ENCODE results near the gene SDCCAG8.

The SDCCAG8 gene

DNA sequence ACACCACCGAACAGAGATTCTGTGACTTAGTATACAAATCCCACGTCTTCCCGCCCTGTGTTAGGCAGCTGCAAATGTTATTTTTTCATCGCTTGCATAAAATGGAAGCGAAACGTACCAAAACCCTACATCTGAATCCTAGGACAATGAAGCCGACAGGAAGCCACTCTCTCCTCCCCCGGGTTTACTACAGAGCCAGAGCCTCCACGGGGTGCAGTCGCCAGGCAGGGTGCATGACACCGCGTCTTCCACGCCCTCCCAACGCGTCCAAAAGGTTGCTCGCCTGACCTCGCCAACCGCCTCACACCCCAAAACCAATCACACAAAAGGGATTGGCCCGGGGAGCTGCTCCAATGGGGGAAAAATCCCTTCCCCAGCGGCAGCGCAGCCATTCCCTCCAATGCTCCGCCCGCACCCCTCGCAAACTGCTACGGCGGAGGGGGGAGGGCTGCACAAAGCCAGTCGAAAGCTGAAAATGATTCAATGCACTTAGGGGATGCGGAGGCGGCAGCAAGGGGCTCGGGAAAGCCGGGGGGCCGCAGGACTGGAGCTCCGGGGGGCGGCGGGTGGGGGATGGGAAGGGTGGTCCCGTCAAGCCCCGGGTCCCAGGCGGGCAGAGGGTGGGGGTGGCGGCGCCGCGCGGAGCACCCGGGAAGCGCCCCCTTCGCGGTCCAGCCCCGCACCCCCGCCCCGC lies 1.5 kb upstream of the SDCCAG8 start:
- DNase-seq (ENCODE audit: low read depth), result peak; percentile 77

DNA sequence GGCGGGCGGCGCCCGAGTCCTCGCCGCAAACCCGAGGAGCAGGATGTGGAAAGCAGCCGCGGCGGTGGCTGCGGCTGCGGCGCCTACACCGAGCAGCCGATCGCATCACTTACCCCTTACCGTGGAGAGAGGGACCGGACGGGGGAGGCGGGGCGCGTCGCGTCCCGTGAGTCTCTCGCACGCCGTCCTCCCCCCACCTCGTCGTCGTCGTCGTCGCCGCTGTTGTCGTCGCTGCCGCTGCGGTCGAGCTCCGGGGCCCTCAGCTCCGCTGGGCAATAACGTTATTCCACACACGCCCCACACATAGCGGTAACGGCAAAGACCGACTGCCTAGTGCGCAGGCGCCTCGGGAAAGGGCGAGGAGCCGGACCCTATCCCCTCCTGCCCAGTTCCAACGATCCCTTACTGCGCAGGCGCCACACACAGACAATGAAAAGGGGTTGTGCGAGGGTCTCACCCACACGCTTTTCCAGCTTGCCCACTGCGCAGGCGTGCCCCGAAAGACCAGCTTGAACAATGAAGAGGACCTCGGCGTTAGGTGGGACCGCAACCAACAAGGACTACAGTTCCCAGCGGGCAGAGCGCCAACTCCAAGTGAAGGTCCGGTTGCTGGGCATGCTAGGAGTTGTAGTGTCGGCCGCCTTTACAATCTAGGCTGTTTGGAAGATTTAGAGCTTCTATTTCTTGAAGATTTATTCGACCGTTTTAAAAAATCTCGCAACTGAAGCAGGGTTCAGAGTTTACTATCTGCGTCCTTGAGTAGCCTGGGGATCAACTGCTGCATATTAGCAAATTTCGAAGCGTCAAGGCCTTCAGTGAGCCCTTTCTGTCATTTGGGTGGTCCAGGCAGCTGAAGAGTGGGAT lies 682 bp upstream of the SDCCAG8 start, which contains the start of gene CEP170:
Gene CEP170 (minus strand): TSS at position 355 of the 864 bp plus-strand sequence. CDS start 30,001 bp downstream, outside the sequence.
- peak; percentile 96 for DNase-seq (ENCODE audit: low read depth)

GRCh38 chr1:243256590-243256989 lies 749 bp downstream of the SDCCAG8 start:
- DNase-seq (ENCODE audit: low read depth), result no peak

DNA sequence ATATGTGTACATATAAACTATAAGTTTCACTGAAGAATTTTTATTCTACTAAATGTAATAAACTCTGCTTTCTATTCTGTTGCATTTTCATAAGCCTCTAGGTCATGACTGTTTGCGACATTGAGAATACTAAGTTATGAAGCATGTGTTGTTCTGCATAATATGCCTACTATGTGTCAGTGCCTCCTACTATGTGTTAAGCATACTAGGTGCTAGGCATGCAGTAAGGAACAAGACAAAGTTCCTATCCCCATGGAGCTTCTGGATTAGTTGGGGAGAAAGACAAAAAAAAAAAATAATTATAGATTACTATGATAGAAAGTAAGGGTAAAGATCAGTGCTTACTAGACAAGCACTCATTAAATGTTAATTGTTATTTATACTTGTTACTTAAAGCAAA lies 1.3 kb downstream of the SDCCAG8 start:
- DNase-seq (ENCODE audit: low read depth), result no peak

DNA sequence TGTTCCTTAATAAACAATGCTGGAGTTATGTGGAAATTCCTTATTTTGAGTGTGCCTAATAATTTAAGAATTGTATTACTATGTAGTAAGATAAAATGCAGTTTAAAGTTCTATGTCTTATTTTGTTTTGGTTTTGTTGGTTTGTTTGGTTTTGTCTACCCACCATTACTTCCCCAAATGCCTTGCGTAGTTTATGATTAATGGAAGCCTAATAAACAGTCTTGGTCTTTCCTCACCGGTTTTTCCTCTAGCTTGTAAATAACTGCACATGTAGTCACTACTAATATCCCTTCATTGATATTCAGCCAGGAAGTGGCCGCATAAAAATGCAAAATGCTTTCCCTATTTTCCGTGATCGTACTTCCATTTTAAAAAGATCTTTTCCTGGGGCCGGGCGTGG lies 2.9 kb downstream of the SDCCAG8 start:
- no peak for DNase-seq (ENCODE audit: low read depth)

- DNase-seq (ENCODE audit: low read depth), result no peak
Observed at GRCh38 chr1:243260221-243260880, 4.5 kb downstream of the SDCCAG8 start.

- DNase-seq (ENCODE audit: low read depth), result no peak
Observed at GRCh38 chr1:243261390-243261789, 5.5 kb downstream of the SDCCAG8 start.

GRCh38 chr1:243264717-243265116 lies 8.9 kb downstream of the SDCCAG8 start:
- DNase-seq (ENCODE audit: low read depth), result peak; percentile 84

GRCh38 chr1:243266231-243266630 lies 10.4 kb downstream of the SDCCAG8 start:
- peak; percentile 59 for DNase-seq (ENCODE audit: low read depth)

- no peak for DNase-seq (ENCODE audit: low read depth)
Observed at GRCh38 chr1:243267471-243267880, 11.6 kb downstream of the SDCCAG8 start.

DNA sequence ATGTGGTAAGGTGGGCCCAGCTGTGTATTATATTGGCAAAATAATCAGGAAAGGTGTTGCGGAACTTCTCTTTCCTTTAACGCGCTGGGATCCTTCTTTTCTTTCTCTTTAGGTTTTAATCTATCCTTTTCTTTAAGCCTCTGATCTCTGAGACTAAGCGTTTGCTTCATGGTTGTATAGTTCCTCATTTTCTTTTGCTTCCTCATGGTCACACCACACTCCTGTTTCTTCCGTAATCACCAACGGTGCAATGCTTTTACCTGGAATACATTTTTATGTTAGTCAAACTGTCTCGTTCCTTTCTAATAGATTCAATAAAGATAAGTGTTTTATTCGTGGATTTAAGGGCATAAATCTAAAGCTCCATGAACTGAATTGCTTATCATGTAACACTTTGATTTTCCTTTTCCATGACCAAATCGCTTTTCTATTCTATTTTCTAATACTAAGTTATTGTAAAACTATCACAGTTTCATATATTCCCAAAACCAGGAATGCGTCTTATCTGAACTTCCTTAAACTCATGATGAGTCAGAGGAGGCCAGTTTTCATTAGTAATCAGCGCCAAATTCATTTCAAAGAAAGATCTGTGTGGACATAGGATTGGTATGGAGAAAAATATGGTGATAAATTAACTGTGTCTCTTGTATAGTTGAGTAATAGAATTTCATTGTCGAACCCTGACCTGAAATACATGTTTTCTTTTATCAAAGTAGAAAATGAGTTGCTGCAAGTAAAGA lies 12.2 kb downstream of the SDCCAG8 start:
- peak; percentile 92 for DNase-seq (ENCODE audit: low read depth)

DNA sequence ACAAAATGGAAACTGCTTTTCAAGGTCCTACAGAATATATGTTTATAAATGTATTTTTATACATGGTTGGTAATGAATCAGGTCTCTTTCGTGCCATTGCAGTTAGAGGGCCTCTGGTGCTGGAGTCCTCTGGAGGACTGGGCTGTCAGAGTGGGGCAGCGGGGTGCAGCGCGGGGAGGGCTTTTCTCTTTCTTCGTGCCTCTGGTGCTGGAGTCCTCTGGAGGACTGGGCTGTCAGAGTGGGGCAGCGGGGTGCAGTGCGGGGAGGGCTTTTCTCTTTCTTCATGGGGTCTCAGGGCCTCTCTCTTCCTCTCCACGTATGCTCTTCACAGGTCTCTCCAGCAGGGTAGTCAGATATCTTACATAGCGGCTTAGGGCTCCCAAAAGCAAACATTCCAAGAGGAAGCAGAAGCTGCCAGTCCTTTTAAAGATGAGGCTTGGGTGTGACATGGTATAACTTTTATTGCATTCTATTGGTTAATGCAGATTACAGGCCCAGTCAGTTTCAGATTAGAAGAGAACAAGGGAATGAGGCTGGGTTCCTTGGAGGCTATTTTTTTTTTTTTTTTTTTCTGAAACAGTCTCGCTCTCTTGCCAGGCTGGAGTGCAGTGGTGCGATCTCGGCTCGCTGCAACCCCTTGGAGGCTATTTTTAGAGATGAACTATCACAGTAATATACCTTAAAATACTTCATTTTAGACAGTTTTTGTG lies 13.1 kb downstream of the SDCCAG8 start:
- no peak for DNase-seq (ENCODE audit: low read depth)

DNA sequence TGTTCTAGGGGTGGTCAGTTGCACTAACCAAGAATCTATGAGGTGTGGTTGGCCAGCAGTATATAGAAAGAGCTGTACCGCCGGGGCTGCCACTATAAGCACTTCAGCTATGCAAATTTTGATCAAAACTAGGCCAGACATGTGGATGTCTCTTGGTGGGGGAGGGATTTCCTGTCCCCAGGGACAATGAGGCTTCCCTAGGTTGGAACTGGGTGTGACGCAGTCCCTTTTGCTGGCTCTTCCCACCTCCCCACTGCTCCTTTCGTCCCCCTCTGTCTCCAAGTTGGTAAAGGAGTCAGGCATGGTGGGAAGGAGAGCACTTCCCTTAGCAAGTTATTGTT lies 13.6 kb downstream of the SDCCAG8 start:
- DNase-seq (ENCODE audit: low read depth), result no peak

DNA sequence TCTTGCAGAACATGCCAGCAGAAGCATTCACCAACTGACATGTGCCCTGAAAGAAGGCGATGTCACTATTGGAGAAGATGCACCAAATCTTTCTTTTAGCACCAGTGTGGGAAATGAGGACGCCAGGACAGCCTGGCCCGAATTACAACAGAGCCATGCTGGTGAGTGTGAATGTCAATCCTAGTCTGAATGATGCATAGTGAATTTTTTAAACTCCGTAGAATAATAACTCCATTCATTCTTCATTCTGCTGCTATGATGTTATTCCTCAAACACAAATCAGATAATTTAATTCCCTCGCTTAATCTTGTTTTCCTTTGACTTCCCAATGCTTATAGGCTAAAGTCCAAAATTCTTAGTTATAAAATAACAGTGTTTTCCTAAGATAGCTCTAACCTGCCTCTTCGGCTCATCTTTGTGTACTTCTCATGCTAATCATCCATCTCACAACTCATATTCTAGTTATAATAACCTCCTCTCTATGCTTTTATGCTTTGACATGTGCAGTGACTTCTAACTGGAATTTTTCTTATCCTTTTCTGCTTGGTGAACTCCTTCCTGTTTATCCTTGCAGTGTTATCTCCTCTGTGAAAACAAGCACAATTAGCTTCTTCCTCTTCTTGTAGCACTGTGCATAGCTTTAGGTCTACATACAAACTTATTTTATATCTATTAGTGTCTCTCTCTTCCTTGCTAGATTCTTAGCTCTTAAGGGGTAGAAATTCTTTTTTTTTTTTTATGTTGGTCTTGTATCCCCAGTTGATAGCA lies 14.4 kb downstream of the SDCCAG8 start:
- no peak for DNase-seq (ENCODE audit: low read depth)

DNA sequence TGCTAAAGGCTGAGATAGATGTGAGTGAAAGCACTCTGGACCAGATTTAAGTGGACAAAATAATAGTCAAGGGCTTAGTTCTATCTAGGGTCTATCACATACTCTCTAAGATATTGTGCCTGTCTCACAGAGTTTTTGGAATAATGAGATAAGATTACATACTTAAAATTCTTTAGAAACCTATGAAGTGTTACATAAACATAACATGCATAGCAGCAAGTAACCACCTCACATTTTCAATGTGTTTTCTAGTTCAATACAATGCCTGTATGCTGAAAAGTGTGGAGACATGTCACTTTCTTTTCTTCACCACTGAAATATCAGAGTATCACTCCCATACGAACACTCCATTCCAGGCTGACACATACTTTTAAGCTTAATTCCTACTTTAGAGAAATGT lies 16.2 kb downstream of the SDCCAG8 start:
- DNase-seq (ENCODE audit: low read depth), result peak; percentile 37

GRCh38 chr1:243272401-243272800 lies 16.6 kb downstream of the SDCCAG8 start:
- no peak for DNase-seq (ENCODE audit: low read depth)

DNA sequence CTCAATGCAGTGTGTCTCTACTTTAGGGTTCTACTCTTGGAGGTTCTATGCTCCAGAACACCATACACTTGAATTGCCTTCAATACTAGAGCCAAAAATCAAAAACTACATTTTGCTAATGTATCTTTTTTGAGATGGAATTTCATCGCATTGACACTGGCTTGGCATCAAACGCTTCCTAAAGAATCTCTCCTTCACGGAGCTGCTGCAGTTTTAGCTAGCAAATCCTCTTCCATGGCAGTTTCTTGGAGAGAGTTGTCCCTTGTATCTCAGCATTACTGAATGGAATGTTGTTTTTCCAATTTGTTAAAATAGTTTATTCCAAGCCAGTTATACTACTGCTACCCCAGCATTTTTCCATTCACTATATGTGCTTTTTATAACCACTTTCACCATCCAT lies 17.7 kb downstream of the SDCCAG8 start:
- no peak for DNase-seq (ENCODE audit: low read depth)

DNA sequence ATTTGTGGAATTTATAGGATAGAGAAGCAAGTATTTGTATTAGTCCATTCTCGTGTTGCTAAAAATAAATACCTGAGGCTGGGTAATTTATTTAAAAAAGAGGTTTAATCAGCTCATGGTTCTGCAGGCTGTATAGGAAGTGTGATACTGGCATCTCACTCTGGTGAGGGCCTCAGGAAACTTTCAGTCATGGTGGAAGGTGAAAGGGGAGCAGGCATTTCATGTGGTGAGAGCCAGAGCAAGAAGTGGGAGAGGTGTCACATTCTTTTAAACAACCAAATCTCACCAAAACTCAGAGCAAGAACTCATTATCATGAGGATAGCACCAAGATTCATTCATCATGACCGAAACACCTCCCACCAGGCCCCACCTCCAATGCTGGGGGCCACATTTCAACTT lies 18.1 kb downstream of the SDCCAG8 start:
- no peak for DNase-seq (ENCODE audit: low read depth)

- no peak for DNase-seq (ENCODE audit: low read depth)
Observed at GRCh38 chr1:243275316-243275715, 19.5 kb downstream of the SDCCAG8 start.

DNA sequence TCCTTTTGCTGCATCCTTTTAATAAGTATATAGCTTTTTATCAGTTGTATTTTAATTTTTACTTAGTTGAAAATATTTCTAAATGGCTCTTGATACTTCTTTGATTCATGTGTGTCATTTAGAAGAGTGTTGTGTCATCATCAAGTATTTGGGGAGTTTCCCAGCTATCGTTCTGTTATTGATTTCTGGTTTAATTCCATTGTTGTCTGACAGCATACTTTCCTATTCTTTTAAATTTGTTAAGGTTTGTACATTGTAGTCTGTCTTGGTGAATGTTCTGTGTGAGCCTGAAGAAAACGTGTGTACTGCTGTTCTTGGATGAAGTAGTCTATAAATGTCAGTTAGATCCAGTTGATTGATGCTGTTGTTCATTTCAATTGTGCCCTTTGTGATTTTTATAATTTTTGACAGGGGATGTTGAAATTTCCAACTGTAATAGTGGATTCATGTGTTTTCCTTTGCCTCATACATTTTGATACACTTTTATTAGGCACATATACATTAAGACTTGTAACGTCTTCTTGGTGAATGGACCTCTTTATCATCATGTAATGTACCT lies 24.8 kb downstream of the SDCCAG8 start:
- DNase-seq (ENCODE audit: low read depth), result no peak

Data from EH (cell line).